ENCODE results near the gene EPB41L4A.
A peak's percentile ranks its signal among the peaks of the same experiment; 100 is the strongest.

EPB41L4A gene

GRCh38 chr5:112419164-112419985, at the start of gene EPB41L4A (continued):
- TF ChIP-seq, protein P1, sequence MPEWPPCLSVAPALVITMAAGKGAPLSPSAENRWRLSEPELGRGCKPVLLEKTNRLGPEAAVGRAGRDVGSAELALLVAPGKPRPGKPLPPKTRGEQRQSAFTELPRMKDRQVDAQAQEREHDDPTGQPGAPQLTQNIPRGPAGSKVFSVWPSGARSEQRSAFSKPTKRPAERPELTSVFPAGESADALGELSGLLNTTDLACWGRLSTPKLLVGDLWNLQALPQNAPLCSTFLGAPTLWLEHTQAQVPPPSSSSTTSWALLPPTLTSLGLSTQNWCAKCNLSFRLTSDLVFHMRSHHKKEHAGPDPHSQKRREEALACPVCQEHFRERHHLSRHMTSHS (tag by site-specific recombination; IDR thresholded peaks at IDR 0.05) = no peak
- TF ChIP-seq ZNF140 (tag by site-specific recombination; IDR thresholded peaks at IDR 0.05) = no peak
- no peak for TF ChIP-seq SP2 (tag by site-specific recombination; IDR thresholded peaks at IDR 0.05)
- TF ChIP-seq ZNF16 (tag by site-specific recombination; IDR thresholded peaks at IDR 0.05; ENCODE audit: low read depth) = no peak
- TF ChIP-seq ZNF311 (tag by site-specific recombination; IDR thresholded peaks at IDR 0.05; ENCODE audit: borderline replicate concordance) = no peak
- TF ChIP-seq, protein P2, sequence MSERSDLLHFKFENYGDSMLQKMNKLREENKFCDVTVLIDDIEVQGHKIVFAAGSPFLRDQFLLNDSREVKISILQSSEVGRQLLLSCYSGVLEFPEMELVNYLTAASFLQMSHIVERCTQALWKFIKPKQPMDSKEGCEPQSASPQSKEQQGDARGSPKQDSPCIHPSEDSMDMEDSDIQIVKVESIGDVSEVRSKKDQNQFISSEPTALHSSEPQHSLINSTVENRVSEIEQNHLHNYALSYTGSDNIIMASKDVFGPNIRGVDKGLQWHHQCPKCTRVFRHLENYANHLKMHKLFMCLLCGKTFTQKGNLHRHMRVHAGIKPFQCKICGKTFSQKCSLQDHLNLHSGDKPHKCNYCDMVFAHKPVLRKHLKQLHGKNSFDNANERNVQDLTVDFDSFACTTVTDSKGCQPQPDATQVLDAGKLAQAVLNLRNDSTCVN (tag by site-specific recombination; optimal IDR thresholded peaks at IDR 0.05) = peak; percentile 95
- TF ChIP-seq, protein P3, sequence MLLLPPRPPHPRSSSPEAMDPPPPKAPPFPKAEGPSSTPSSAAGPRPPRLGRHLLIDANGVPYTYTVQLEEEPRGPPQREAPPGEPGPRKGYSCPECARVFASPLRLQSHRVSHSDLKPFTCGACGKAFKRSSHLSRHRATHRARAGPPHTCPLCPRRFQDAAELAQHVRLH (tag by site-specific recombination; IDR thresholded peaks at IDR 0.05) = no peak
- no peak for TF ChIP-seq ZNF558 (tag by site-specific recombination; IDR thresholded peaks at IDR 0.05)
- TF ChIP-seq SP7 (tag by site-specific recombination; IDR thresholded peaks at IDR 0.05) = no peak
- no peak for TF ChIP-seq ZNF677 (tag by site-specific recombination; IDR thresholded peaks at IDR 0.05)
- TF ChIP-seq ZNF792 (tag by site-specific recombination; IDR thresholded peaks at IDR 0.05) = no peak
- no peak for TF ChIP-seq HOXC10 (CRISPR knock-in tag; IDR thresholded peaks at IDR 0.05)
- TF ChIP-seq ZNF544 (tag by site-specific recombination; IDR thresholded peaks at IDR 0.05) = no peak
- no peak; the same call in 1 of the 2 replicates for TF ChIP-seq KLF9 (tag by site-specific recombination; IDR thresholded peaks at IDR 0.05; ENCODE audit: low read depth)
- no peak for TF ChIP-seq EGR2 (tag by site-specific recombination; IDR thresholded peaks at IDR 0.05; ENCODE audit: low read depth)
- TF ChIP-seq ZNF146 (tag by site-specific recombination; IDR thresholded peaks at IDR 0.05) = no peak
- no peak for TF ChIP-seq ZNF19 (tag by site-specific recombination; IDR thresholded peaks at IDR 0.05; ENCODE audit: low read depth)
- TF ChIP-seq HIC1 (tag by site-specific recombination; IDR thresholded peaks at IDR 0.05) = no peak
- TF ChIP-seq GLIS2 (tag by site-specific recombination; IDR thresholded peaks at IDR 0.05) = no peak
- no peak for TF ChIP-seq ZNF830 (tag by site-specific recombination; IDR thresholded peaks at IDR 0.05; ENCODE audit: low read depth)
- TF ChIP-seq ZNF658 (tag by site-specific recombination; IDR thresholded peaks at IDR 0.05) = no peak
- TF ChIP-seq ZNF10 (tag by site-specific recombination; IDR thresholded peaks at IDR 0.05) = no peak
- TF ChIP-seq, protein P4, sequence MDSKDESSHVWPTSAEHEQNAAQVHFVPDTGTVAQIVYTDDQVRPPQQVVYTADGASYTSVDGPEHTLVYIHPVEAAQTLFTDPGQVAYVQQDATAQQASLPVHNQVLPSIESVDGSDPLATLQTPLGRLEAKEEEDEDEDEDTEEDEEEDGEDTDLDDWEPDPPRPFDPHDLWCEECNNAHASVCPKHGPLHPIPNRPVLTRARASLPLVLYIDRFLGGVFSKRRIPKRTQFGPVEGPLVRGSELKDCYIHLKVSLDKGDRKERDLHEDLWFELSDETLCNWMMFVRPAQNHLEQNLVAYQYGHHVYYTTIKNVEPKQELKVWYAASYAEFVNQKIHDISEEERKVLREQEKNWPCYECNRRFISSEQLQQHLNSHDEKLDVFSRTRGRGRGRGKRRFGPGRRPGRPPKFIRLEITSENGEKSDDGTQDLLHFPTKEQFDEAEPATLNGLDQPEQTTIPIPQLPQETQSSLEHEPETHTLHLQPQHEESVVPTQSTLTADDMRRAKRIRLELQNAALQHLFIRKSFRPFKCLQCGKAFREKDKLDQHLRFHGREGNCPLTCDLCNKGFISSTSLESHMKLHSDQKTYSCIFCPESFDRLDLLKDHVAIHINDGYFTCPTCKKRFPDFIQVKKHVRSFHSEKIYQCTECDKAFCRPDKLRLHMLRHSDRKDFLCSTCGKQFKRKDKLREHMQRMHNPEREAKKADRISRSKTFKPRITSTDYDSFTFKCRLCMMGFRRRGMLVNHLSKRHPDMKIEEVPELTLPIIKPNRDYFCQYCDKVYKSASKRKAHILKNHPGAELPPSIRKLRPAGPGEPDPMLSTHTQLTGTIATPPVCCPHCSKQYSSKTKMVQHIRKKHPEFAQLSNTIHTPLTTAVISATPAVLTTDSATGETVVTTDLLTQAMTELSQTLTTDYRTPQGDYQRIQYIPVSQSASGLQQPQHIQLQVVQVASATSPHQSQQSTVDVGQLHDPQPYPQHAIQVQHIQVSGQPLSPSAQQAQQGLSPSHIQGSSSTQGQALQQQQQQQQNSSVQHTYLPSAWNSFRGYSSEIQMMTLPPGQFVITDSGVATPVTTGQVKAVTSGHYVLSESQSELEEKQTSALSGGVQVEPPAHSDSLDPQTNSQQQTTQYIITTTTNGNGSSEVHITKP (tag by site-specific recombination; IDR thresholded peaks at IDR 0.05) = no peak
- no peak for TF ChIP-seq REST (tag by site-specific recombination; IDR thresholded peaks at IDR 0.05)
- no peak for TF ChIP-seq ZNF391 (tag by site-specific recombination; IDR thresholded peaks at IDR 0.05; ENCODE audit: borderline replicate concordance, low read depth)
- no peak; the same call in 1 of the 2 replicates for TF ChIP-seq KLF8 (tag by site-specific recombination; IDR thresholded peaks at IDR 0.05)
- no peak for TF ChIP-seq ELK4 (IDR thresholded peaks at IDR 0.05; ENCODE audit: borderline replicate concordance, low read depth, low read length)

All from HEK293 (cell line).